Epithelial cell of prostate (primary cell): ENCODE measurements around the gene C16orf89.

Source experiments
- DNase-seq: peaks from one replicate; pipeline ENCODE4 v3.0.0-alpha.2; 2011; ENCODE audit warnings: low read depth, low spot score
- H3K27ac ChIP-seq: fragments of 450-650 bp; 2 replicates; pipeline ENCODE4 v1.5.1; 2017; ENCODE audit warnings: mild to moderate bottlenecking

C16orf89 gene

GRCh38 chr16:5010576-5011329 lies 55.0 kb downstream of the C16orf89 start:
- H3K27ac ChIP-seq, result no peak overlapping the region
- no peak for DNase-seq

- DNase-seq, result no peak
- no peak overlapping the region for H3K27ac ChIP-seq
Observed at GRCh38 chr16:5008311-5008731, 57.4 kb downstream of the C16orf89 start.

GRCh38 chr16:5007256-5007655 lies 58.5 kb downstream of the C16orf89 start:
- H3K27ac ChIP-seq, result no peak overlapping the region
- DNase-seq, result no peak

- H3K27ac ChIP-seq, result no peak overlapping the region
- DNase-seq, result no peak
Observed at GRCh38 chr16:5006348-5007193, 59.2 kb downstream of the C16orf89 start.

GRCh38 chr16:5005916-5006315 lies 59.8 kb downstream of the C16orf89 start:
- H3K27ac ChIP-seq, result no peak overlapping the region
- DNase-seq, result no peak

- DNase-seq, result no peak
- H3K27ac ChIP-seq, result no peak overlapping the region
Observed at GRCh38 chr16:5004311-5004710, 61.4 kb downstream of the C16orf89 start.

- no peak overlapping the region for H3K27ac ChIP-seq
- DNase-seq, result no peak
Observed at GRCh38 chr16:5003828-5004227, 61.9 kb downstream of the C16orf89 start.

- DNase-seq, result no peak
- no peak overlapping the region for H3K27ac ChIP-seq
Observed at GRCh38 chr16:5003211-5003610, 62.5 kb downstream of the C16orf89 start.

- no peak for DNase-seq
- no peak overlapping the region for H3K27ac ChIP-seq
Observed at GRCh38 chr16:5002699-5003143, 63.0 kb downstream of the C16orf89 start.

GRCh38 chr16:5001986-5002385 lies 63.8 kb downstream of the C16orf89 start:
- no peak overlapping the region for H3K27ac ChIP-seq
- no peak for DNase-seq

GRCh38 chr16:5001571-5001970 lies 64.2 kb downstream of the C16orf89 start:
- no peak for DNase-seq
- H3K27ac ChIP-seq, result no peak overlapping the region

- no peak overlapping the region for H3K27ac ChIP-seq
- DNase-seq, result no peak
Observed at GRCh38 chr16:5000573-5001001, 65.2 kb downstream of the C16orf89 start.

- DNase-seq, result no peak
- H3K27ac ChIP-seq, result no peak overlapping the region
Observed at GRCh38 chr16:4994719-4995434, 70.9 kb downstream of the C16orf89 start.
